SK-N-SH (cell line): ENCODE measurements around the gene TMEM255B.

Experiments
- CHD2 ChIP-seq: fragments of 150-350 bp; IDR thresholded peaks from 2 replicates; pipeline ENCODE4 v1.6.1; 2018; ENCODE audit warnings: low read length; ENCODE audit not compliant: partially characterized antibody
- CTCF ChIP-seq: fragments of 200-600 bp; sonication (generic); IDR thresholded peaks from 2 replicates; pipeline ENCODE4 v1.6.1; 2017; ENCODE audit warnings: antibody characterized with exemption, mild to moderate bottlenecking, moderate library complexity
- EP300 ChIP-seq, 2 experiments: IDR thresholded peaks; 2 replicates each; pipeline versions ENCODE4 v1.4.0 to v1.6.1; 2012; ENCODE audit warnings: borderline replicate concordance in 1 of 2, low read depth in 1 of 2, low read length in 1 of 2
- FOXM1 ChIP-seq: IDR thresholded peaks from 2 replicates; pipeline ENCODE4 v1.4.0; 2012; ENCODE audit warnings: low read depth, mild to moderate bottlenecking
- IRF3 ChIP-seq: fragments of 150-350 bp; IDR thresholded peaks from 2 replicates; pipeline ENCODE4 v1.6.1; 2016; ENCODE audit warnings: mild to moderate bottlenecking, low read depth, low read length
- MAX ChIP-seq: IDR thresholded peaks from 2 replicates; pipeline ENCODE4 v1.4.0; 2012; ENCODE audit warnings: low read depth
- POLR2AphosphoS5 ChIP-seq: IDR thresholded peaks from 2 replicates; pipeline ENCODE4 v1.6.1; 2012; ENCODE audit warnings: low read depth, low read length
- REST ChIP-seq: IDR thresholded peaks from 2 replicates; pipeline ENCODE4 v1.6.1; 2012; ENCODE audit warnings: mild to moderate bottlenecking, low read depth, low read length, moderate library complexity
- RFX5 ChIP-seq: IDR thresholded peaks from 2 replicates; pipeline ENCODE4 v1.6.1; 2012; ENCODE audit warnings: mild to moderate bottlenecking, improper control_type of control experiment, low read length
- RXRA ChIP-seq: IDR thresholded peaks from 2 replicates; pipeline ENCODE4 v1.4.0; 2012; ENCODE audit warnings: low read depth, mild to moderate bottlenecking, borderline replicate concordance
- USF2 ChIP-seq: fragments of 150-350 bp; IDR thresholded peaks from 2 replicates; pipeline ENCODE4 v1.6.1; 2017; ENCODE audit warnings: antibody characterized with exemption, low read length, low read depth, borderline replicate concordance

GRCh38 chr13:113819731-113820715 lies 61.0 kb downstream of the TMEM255B start:
- TF ChIP-seq RFX5 (no peak), POLR2AphosphoS5 (no peak), CTCF (no peak), FOXM1 (no peak), EP300 (IDR thresholded peaks at IDR 0.05; ENCODE audit: borderline replicate concordance in 1 of 2, low read depth in 1 of 2, low read length in 1 of 2) (no peak), REST (no peak), CHD2 (no peak), MAX (no peak), USF2 (no peak), RXRA (no peak), IRF3 (no peak)
